Measurements from ENCODE around the gene PRDM16.

GRCh38 chr1:3259020-3259419, 190.0 kb downstream of the PRDM16 start:
- no peak for TF ChIP-seq CTCF (IDR thresholded peaks at IDR 0.05)
- TF ChIP-seq POLR2A (IDR thresholded peaks at IDR 0.05), result no peak
